Hepatocyte (in vitro differentiated cells): ENCODE measurements around the gene RPL18A.

Source experiments
- EZH2phosphoT487 ChIP-seq: fragments of 200-600 bp; sonication (generic); IDR thresholded peaks from one replicate; pipeline ENCODE4 v1.6.1; 2018; ENCODE audit warnings: antibody characterized with exemption, mild to moderate bottlenecking, low read depth, moderate library complexity; ENCODE audit not compliant: unreplicated experiment, severe bottlenecking
- TF ChIP-seq, protein P1 (sequence below): fragments of 200-600 bp; sonication (generic); IDR thresholded peaks from 2 replicates; pipeline ENCODE4 v1.5.1; 2016; ENCODE audit warnings: antibody characterized with exemption, mild to moderate bottlenecking; ENCODE audit not compliant: poor library complexity

DNA sequence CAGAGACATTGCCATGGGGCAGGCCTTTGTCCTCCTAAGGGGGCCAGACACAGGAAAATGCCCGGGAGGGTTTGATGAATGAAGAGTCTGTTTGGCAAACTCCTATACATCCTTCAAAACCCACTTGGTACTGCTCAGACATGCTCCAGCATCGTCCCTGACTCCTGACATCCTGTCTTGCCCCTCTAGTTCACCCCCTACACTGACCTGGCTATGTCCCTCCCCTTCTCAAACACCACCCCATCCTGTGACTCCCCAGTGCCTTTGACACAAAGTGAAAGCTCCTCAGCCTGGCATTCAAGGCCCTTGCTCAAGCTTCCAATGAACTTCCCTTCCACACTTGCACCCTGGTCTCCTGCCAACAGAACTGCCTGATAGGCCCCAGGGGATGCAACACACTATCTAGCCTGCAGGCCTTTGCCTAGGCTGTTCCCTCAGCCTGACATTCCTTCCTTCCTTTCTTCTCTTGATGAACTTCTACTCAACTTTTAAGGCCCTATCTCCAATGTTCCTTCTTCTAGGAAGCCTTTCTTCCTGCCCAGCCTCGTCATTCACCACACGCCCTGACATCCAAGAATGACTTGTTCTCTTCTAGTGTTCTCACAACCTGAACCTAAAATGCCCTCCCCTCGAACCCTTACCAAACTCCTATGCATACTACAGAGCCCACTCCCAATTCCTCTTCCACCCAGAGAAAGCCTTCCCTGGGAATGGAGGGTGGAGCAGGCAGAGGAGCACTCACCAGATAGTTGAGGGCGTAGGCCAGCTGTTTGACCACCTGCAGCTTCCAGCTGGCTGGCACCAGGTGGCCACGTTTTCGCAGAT lies 24.3 kb upstream of the RPL18A start:
- TF ChIP-seq, protein P1, sequence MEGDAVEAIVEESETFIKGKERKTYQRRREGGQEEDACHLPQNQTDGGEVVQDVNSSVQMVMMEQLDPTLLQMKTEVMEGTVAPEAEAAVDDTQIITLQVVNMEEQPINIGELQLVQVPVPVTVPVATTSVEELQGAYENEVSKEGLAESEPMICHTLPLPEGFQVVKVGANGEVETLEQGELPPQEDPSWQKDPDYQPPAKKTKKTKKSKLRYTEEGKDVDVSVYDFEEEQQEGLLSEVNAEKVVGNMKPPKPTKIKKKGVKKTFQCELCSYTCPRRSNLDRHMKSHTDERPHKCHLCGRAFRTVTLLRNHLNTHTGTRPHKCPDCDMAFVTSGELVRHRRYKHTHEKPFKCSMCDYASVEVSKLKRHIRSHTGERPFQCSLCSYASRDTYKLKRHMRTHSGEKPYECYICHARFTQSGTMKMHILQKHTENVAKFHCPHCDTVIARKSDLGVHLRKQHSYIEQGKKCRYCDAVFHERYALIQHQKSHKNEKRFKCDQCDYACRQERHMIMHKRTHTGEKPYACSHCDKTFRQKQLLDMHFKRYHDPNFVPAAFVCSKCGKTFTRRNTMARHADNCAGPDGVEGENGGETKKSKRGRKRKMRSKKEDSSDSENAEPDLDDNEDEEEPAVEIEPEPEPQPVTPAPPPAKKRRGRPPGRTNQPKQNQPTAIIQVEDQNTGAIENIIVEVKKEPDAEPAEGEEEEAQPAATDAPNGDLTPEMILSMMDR, result no peak
- TF ChIP-seq EZH2phosphoT487, result no peak
